Suprapubic skin (tissue), 4 donors: ENCODE measurements around the gene ULBP3.

Experiments
- EP300 ChIP-seq: sonication (generic); formaldehyde crosslinking; IDR thresholded peaks from one replicate; pipeline ENCODE4 v1.6.1; 2017; ENCODE audit warnings: antibody characterized with exemption
- POLR2A ChIP-seq, 2 donors: fragments of 450-650 bp; IDR thresholded peaks; one replicate each; pipeline ENCODE4 v1.6.1; 2017; ENCODE audit warnings: antibody characterized with exemption in 2 of 2, mild to moderate bottlenecking in 2 of 2, moderate library complexity in 2 of 2
- POLR2AphosphoS5 ChIP-seq, 3 donors: sonication (generic); formaldehyde crosslinking; IDR thresholded peaks; one replicate each; pipeline ENCODE4 v1.6.1; 2017; ENCODE audit warnings: antibody characterized with exemption in 3 of 3
- TF ChIP-seq, protein P1 (sequence below), 2 donors: fragments of 200-600 bp in 1 of 2; fragments of 450-650 bp in 1 of 2; sonication (generic) in 1 of 2; IDR thresholded peaks; one replicate each; pipeline ENCODE4 v1.5.1; 2016 to 2019; ENCODE audit warnings: antibody characterized with exemption in 2 of 2, mild to moderate bottlenecking in 1 of 2, moderate library complexity in 1 of 2

DNA sequence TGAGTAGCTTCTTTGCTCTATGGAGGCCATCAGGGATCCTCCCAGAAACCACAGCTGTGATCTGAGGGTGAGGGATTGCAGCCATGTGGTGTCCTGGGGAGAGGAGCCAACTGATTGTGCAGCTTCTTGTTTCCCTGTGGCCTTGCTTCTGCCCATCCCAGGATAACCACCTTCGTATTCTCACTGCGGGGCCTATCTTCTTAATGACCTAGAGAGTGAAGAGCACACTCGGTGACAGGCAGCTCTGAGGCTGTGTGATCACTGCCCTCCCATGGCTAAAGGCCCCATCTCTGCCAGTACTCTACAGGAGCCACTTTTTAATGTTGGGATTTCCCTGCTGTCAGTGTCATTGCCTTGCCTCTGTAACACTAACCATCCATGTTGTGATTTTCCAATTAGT lies 38.3 kb downstream of the ULBP3 start:
- TF ChIP-seq POLR2A (IDR thresholded peaks at IDR 0.05) (no peak), POLR2AphosphoS5 (IDR thresholded peaks at IDR 0.05) (no peak), EP300 (no peak)
- TF ChIP-seq, protein P1, sequence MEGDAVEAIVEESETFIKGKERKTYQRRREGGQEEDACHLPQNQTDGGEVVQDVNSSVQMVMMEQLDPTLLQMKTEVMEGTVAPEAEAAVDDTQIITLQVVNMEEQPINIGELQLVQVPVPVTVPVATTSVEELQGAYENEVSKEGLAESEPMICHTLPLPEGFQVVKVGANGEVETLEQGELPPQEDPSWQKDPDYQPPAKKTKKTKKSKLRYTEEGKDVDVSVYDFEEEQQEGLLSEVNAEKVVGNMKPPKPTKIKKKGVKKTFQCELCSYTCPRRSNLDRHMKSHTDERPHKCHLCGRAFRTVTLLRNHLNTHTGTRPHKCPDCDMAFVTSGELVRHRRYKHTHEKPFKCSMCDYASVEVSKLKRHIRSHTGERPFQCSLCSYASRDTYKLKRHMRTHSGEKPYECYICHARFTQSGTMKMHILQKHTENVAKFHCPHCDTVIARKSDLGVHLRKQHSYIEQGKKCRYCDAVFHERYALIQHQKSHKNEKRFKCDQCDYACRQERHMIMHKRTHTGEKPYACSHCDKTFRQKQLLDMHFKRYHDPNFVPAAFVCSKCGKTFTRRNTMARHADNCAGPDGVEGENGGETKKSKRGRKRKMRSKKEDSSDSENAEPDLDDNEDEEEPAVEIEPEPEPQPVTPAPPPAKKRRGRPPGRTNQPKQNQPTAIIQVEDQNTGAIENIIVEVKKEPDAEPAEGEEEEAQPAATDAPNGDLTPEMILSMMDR (IDR thresholded peaks at IDR 0.05), result no peak
